HCT116 (cell line): ENCODE data around the gene ADCY1. TPM values are rescaled to one million over a fixed set of nuclear protein-coding genes. Genes with fewer than 3 reads are reported as not detected.

Source experiments
- ATAC-seq: fragments of 200-7000 bp; cut with Tn5 transposase; 2 replicates; pipeline ENCODE4 v1.9.1; 2020; ENCODE audit warnings: mild to moderate bottlenecking, moderate library complexity
- BruUV-seq: library from RNA; stranded (reverse); fragments of 400-500 nt; replicated peaks from 2 replicates; lab custom pipeline; 2021; lab: Mats Ljungman, UMichigan
- CTCF ChIA-PET: fragments of 300-600 bp; sonication (Branson Sonifier 250); formaldehyde crosslinking; loops from one replicate; lab custom pipeline; 2021; ENCODE audit warnings: antibody characterized with exemption; lab: Charles Lee
- POLR2A ChIA-PET: fragments of 300-600, 350-600 bp; sonication (Branson Sonifier 250); formaldehyde crosslinking; loops from one replicate; lab custom pipeline; 2021; ENCODE audit warnings: antibody characterized with exemption; lab: Charles Lee
- RAD21 ChIA-PET, 2 experiments: fragments of 300-600 bp; sonication (Branson Sonifier 250); formaldehyde crosslinking; loops; one replicate each; lab custom pipeline; 2023; ENCODE audit warnings: low total read pairs in 2 of 2; ENCODE audit not compliant: uncharacterized antibody in 2 of 2, unreplicated experiment in 2 of 2, low non-redundant PET in 1 of 2; lab: Charles Lee
- DNase-seq: peaks from one replicate; pipeline ENCODE4 v3.0.0-alpha.2; 2010; ENCODE audit warnings: low read depth, low spot score
- H2AFZ ChIP-seq: fragments of 200-600 bp; shearing (Covaris generic), sonication (generic); 2 replicates; pipeline ENCODE4 v1.6.1; 2017; ENCODE audit warnings: low read depth, mixed run types, mixed read lengths, antibody characterized with exemption, low read length; ENCODE audit not compliant: poor library complexity, severe bottlenecking
- H3K27ac ChIP-seq: 2 replicates; pipeline ENCODE4 v1.5.1; 2012; ENCODE audit warnings: low read depth, low read length
- H3K27me3 ChIP-seq: fragments of 200-600 bp; sonication (generic); 2 replicates; pipeline ENCODE4 v1.6.1; 2016; ENCODE audit warnings: mixed run types, low read length, mixed read lengths; ENCODE audit not compliant: insufficient read depth
- H3K36me3 ChIP-seq, 2 experiments: fragments of 200-500 bp in 1 of 2; fragments of 200-600 bp in 1 of 2; sonication (Bioruptor generic) in 1 of 2; sonication (generic) in 1 of 2; 2 replicates each; pipeline versions ENCODE4 v1.5.1 to v1.6.1; 2014 to 2016; ENCODE audit warnings: low read length in 2 of 2, inconsistent platforms in 1 of 2, mixed read lengths in 1 of 2, mixed run types in 1 of 2; ENCODE audit not compliant: insufficient read depth in 2 of 2, control insufficient read depth in 1 of 2
- H3K4me1 ChIP-seq, 2 experiments: fragments of 200-600 bp in 1 of 2; sonication (generic) in 1 of 2; 2 replicates each; pipeline versions ENCODE4 v1.5.1 to v1.6.1; 2012 to 2017; ENCODE audit warnings: low read length in 2 of 2, inconsistent platforms in 1 of 2, mild to moderate bottlenecking in 1 of 2, mixed read lengths in 1 of 2, mixed run types in 1 of 2, moderate library complexity in 1 of 2; ENCODE audit not compliant: insufficient read depth in 2 of 2, control insufficient read depth in 1 of 2
- H3K4me2 ChIP-seq: fragments of 200-600 bp; sonication (generic); 2 replicates; pipeline ENCODE4 v1.6.1; 2017; ENCODE audit warnings: mixed run types, low read length, mixed read lengths
- H3K4me3 ChIP-seq, 2 experiments: fragments of 200-600 bp in 1 of 2; sonication (generic) in 1 of 2; replicated peaks in 1 of 2; 2 replicates each; pipeline ENCODE4 v1.5.1; 2011 to 2016; ENCODE audit warnings: low read length in 2 of 2, control low read depth in 1 of 2, low read depth in 1 of 2, mild to moderate bottlenecking in 1 of 2, mixed read lengths in 1 of 2, mixed run types in 1 of 2
- H3K79me2 ChIP-seq: fragments of 200-600 bp; sonication (generic); 2 replicates; pipeline ENCODE4 v1.6.1; 2017; ENCODE audit warnings: mild to moderate bottlenecking, mixed run types, low read length, moderate library complexity, mixed read lengths; ENCODE audit not compliant: insufficient read depth
- H3K9ac ChIP-seq: fragments of 200-600 bp; sonication (generic); 2 replicates; pipeline ENCODE4 v1.6.1; 2016; ENCODE audit warnings: low read length, mixed read lengths
- H3K9me2 ChIP-seq: fragments of 200-600 bp; sonication (generic), shearing (Covaris generic); 2 replicates; pipeline ENCODE4 v1.6.1; 2017; ENCODE audit warnings: mixed run types, mild to moderate bottlenecking, moderate library complexity; ENCODE audit not compliant: insufficient read depth
- H3K9me3 ChIP-seq, 2 experiments: fragments of 200-500 bp in 1 of 2; fragments of 200-600 bp in 1 of 2; sonication (Bioruptor generic) in 1 of 2; sonication (generic) in 1 of 2; 2 replicates each; pipeline ENCODE4 v1.6.1; 2014 to 2017; ENCODE audit warnings: low read length in 2 of 2, mixed read lengths in 2 of 2, inconsistent platforms in 1 of 2, low read depth in 1 of 2, mild to moderate bottlenecking in 1 of 2, mixed run types in 1 of 2, moderate library complexity in 1 of 2; ENCODE audit not compliant: control insufficient read depth in 1 of 2, insufficient read depth in 1 of 2
- H4K20me1 ChIP-seq: fragments of 200-600 bp; sonication (generic), shearing (Covaris generic); 2 replicates; pipeline ENCODE4 v1.6.1; 2017; ENCODE audit warnings: mixed run types, mild to moderate bottlenecking, moderate library complexity; ENCODE audit not compliant: insufficient read depth
- EGR1 ChIP-seq: IDR thresholded peaks from 2 replicates; pipeline ENCODE4 v1.6.1; 2012; ENCODE audit warnings: low read depth
- EZH2phosphoT487 ChIP-seq: fragments of 200-600 bp; IDR thresholded peaks from 2 replicates; pipeline ENCODE4 v1.6.1; 2018; ENCODE audit warnings: antibody characterized with exemption, borderline replicate concordance
- REST ChIP-seq: IDR thresholded peaks from 2 replicates; pipeline ENCODE4 v1.6.1; 2012; ENCODE audit warnings: low read depth
- ZBTB33 ChIP-seq: IDR thresholded peaks from 2 replicates; pipeline ENCODE4 v1.6.1; 2011; ENCODE audit warnings: mild to moderate bottlenecking, low read length, moderate library complexity; ENCODE audit not compliant: insufficient replicate concordance; ENCODE audit errors: extremely low read depth
- intact Hi-C: fragments of 100-400 bp; cut with micrococcal nuclease; formaldehyde crosslinking; loops from 2 replicates; pipeline ENCODE4 v1.10.0; 2022
- total RNA-seq: library from RNA; stranded (reverse); gene quantifications from one replicate; pipeline ENCODE4 v1.2.1, GENCODE V29; 2021; ENCODE audit not compliant: unreplicated experiment
- TF ChIP-seq, protein P1 (sequence below), 3 experiments: fragments of 200-600 bp in 1 of 3; sonication (generic) in 1 of 3; IDR thresholded peaks in 2 of 3; conservative IDR thresholded peaks in 1 of 3; 2 replicates each; pipeline ENCODE4 v1.5.1; 2012 to 2017; ENCODE audit warnings: low read depth in 2 of 3, low read length in 2 of 3, antibody characterized with exemption in 1 of 3, borderline replicate concordance in 1 of 3, control low read depth in 1 of 3, mild to moderate bottlenecking in 1 of 3, mixed read lengths in 1 of 3, mixed run types in 1 of 3, moderate library complexity in 1 of 3; ENCODE audit not compliant: insufficient read depth in 1 of 3

ADCY1 gene
- total RNA-seq, 1 experiment from 2014 or later: 0.05 TPM

- TF ChIP-seq REST (no peak), ZBTB33 (no peak), EGR1 (no peak)
These were observed 36.6 kb downstream of the ADCY1 start (continued) for GRCh38 chr7:45610660-45611299.

GRCh38 chr7:45617166-45617565 lies 43.0 kb downstream of the ADCY1 start:
- Histone ChIP-seq H3K9me3 (peaks cover 0 to 15% of the 10 kb centered on the region in 2 experiments; a peak in 2 of 4 replicates), H3K9me2 (no peaks in the 10 kb centered on the region), H3K36me3 (no peaks in the 10 kb centered on the region), H3K9ac (no peak overlapping the region), H3K4me2 (no peak overlapping the region), H3K27ac (no peak overlapping the region), H3K27me3 (no peaks in the 10 kb centered on the region), H4K20me1 (no peaks in the 10 kb centered on the region), H3K4me1 (no peaks in the 10 kb centered on the region), H3K4me3 (no peak overlapping the region), H2AFZ (no peak overlapping the region), H3K79me2 (no peaks in the 10 kb centered on the region)
- ATAC-seq: peak; percentile 50; the same call in 1 of the 2 replicates
- intact Hi-C loops: no loop called here
- CTCF ChIA-PET: no interaction called here
- no peak for TF ChIP-seq EZH2phosphoT487
- TF ChIP-seq, protein P1, sequence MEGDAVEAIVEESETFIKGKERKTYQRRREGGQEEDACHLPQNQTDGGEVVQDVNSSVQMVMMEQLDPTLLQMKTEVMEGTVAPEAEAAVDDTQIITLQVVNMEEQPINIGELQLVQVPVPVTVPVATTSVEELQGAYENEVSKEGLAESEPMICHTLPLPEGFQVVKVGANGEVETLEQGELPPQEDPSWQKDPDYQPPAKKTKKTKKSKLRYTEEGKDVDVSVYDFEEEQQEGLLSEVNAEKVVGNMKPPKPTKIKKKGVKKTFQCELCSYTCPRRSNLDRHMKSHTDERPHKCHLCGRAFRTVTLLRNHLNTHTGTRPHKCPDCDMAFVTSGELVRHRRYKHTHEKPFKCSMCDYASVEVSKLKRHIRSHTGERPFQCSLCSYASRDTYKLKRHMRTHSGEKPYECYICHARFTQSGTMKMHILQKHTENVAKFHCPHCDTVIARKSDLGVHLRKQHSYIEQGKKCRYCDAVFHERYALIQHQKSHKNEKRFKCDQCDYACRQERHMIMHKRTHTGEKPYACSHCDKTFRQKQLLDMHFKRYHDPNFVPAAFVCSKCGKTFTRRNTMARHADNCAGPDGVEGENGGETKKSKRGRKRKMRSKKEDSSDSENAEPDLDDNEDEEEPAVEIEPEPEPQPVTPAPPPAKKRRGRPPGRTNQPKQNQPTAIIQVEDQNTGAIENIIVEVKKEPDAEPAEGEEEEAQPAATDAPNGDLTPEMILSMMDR (IDR thresholded peaks at IDR 0.05 in 2 of 3, conservative IDR thresholded peaks at IDR 0.05 in 1 of 3; ENCODE audit: borderline replicate concordance in 1 of 3, insufficient read depth in 1 of 3, low read depth in 2 of 3, low read length in 2 of 3): peak in 1 of 3 experiments; percentile 15; a peak in 1 of 6 replicates
- no peak for DNase-seq
- POLR2A ChIA-PET: no interaction called here
- RAD21 ChIA-PET: no interaction called here
- BruUV-seq: no TSS peak
